DND-41 (cell line): Measurements from ENCODE around the gene PYGB.

Source experiments
- EZH2 ChIP-seq: IDR thresholded peaks from 3 replicates; pipeline ENCODE4 v1.6.1; 2012; ENCODE audit warnings: borderline replicate concordance, low read depth, mild to moderate bottlenecking, moderate library complexity, low read length, inconsistent platforms; ENCODE audit not compliant: severe bottlenecking
- TF ChIP-seq, protein P1 (sequence below): IDR thresholded peaks from 2 replicates; pipeline ENCODE4 v1.5.1; 2012; ENCODE audit warnings: borderline replicate concordance, low read length, moderate library complexity, mild to moderate bottlenecking; ENCODE audit not compliant: poor library complexity, severe bottlenecking; ENCODE audit errors: extremely low read depth

GRCh38 chr20:25222461-25223178 is 25.3 kb upstream of the PYGB start:
- TF ChIP-seq EZH2: no peak
- TF ChIP-seq, protein P1, sequence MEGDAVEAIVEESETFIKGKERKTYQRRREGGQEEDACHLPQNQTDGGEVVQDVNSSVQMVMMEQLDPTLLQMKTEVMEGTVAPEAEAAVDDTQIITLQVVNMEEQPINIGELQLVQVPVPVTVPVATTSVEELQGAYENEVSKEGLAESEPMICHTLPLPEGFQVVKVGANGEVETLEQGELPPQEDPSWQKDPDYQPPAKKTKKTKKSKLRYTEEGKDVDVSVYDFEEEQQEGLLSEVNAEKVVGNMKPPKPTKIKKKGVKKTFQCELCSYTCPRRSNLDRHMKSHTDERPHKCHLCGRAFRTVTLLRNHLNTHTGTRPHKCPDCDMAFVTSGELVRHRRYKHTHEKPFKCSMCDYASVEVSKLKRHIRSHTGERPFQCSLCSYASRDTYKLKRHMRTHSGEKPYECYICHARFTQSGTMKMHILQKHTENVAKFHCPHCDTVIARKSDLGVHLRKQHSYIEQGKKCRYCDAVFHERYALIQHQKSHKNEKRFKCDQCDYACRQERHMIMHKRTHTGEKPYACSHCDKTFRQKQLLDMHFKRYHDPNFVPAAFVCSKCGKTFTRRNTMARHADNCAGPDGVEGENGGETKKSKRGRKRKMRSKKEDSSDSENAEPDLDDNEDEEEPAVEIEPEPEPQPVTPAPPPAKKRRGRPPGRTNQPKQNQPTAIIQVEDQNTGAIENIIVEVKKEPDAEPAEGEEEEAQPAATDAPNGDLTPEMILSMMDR: no peak
